Astrocyte of the spinal cord (primary cell): ENCODE results near the gene CC2D1A.

Source experiments
- DNase-seq: peaks from one replicate; pipeline ENCODE4 v3.0.0; 2011; ENCODE audit warnings: low read depth, low spot score
- H3K4me3 ChIP-seq: 2 replicates; pipeline ENCODE4 v1.5.1; 2011; ENCODE audit warnings: low read depth, mild to moderate bottlenecking, low read length, moderate library complexity
- CTCF ChIP-seq: IDR thresholded peaks from 2 replicates; pipeline ENCODE4 v1.5.1; 2012; ENCODE audit warnings: low read depth, mild to moderate bottlenecking, low read length, inconsistent platforms
- in situ Hi-C: cut with HindIII; loops from 2 replicates; pipeline ENCODE4 v1.10.0; 2017; ENCODE audit warnings: low sequenced_read_pairs

CC2D1A gene

GRCh38 chr19:13954185-13954584 lies 48.2 kb downstream of the CC2D1A start:
- in situ Hi-C loops: no loop called here
- no peak for TF ChIP-seq CTCF
- H3K4me3 ChIP-seq: no peak overlapping the region
- DNase-seq: no peak

GRCh38 chr19:13955662-13956364 lies 49.8 kb downstream of the CC2D1A start:
- in situ Hi-C loops: no loop called here
- H3K4me3 ChIP-seq: no peak overlapping the region
- DNase-seq: no peak
- no peak for TF ChIP-seq CTCF

GRCh38 chr19:13956365-13956744 lies 50.4 kb downstream of the CC2D1A start:
- in situ Hi-C loops: no loop called here
- DNase-seq: no peak
- TF ChIP-seq CTCF: no peak
- no peak overlapping the region for H3K4me3 ChIP-seq

- H3K4me3 ChIP-seq: no peak overlapping the region
- no peak for DNase-seq
- TF ChIP-seq CTCF: no peak
- in situ Hi-C loops: no loop called here
Observed at GRCh38 chr19:13957051-13957450, 51.0 kb downstream of the CC2D1A start.

- TF ChIP-seq CTCF: no peak
- H3K4me3 ChIP-seq: no peak overlapping the region
- in situ Hi-C loops: no loop called here
- no peak for DNase-seq
Observed at GRCh38 chr19:13958043-13958442, 52.0 kb downstream of the CC2D1A start.

GRCh38 chr19:13959141-13959961 lies 53.4 kb downstream of the CC2D1A start:
- in situ Hi-C loops: no loop called here
- TF ChIP-seq CTCF: no peak
- H3K4me3 ChIP-seq: no peak overlapping the region
- DNase-seq: no peak
